ENCODE results near the gene MVP.
A peak's percentile ranks its signal among the peaks of the same experiment; 100 is the strongest.
"Not testable (repeated sequence)": the region's sequence is repeated elsewhere in the genome, so short reads cannot be mapped to it uniquely, and the experiment has no call there.

The MVP gene

DNA sequence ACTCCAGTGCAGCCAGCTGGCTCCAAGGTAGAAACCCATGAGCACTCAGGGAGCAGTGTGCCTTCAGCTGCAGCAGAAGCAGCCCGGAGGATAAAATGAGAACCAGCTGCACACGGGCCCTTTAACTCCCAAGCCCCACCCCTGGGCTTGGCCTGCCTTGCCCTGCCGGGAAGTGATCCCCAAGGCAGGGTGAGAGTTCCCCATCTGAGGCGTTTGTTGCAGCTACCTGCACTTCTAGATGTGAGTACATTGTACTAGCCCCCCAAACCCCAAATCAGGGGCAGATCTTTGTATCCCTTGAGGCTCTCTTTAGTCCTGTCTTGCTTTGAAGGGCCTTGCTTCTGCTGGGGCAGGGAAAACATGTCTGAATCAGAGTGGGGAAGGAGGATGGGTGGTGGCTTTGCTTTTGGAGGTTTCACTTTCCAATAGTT lies at the start of gene MVP:
TSS of gene MVP (plus strand) at position 192 of the 431 bp plus-strand sequence. CDS start 10,088 bp downstream, outside the sequence.
- DNase-seq (ENCODE audit: low read depth), result no peak

DNA sequence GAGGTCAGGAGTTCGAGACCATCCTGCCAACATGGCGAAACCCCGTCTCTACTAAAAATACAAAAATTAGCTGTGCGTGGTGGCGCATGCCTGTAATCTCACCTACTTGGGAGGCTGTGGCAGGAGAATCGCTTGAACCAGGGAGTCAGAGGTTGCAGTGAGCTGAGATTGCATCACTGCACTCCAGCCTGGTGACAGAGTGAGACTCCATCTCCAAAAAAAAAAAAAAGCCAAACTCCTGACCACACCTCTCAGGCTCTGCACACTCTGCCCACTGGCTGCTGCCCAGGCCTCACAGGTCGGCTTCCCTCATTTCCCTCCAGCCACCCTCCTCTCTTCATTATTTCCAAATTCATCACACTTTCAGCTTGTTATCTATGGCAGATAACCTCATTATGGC lies 47.9 kb upstream of the MVP start:
- DNase-seq (ENCODE audit: low read depth), result not testable (repeated sequence)

DNA sequence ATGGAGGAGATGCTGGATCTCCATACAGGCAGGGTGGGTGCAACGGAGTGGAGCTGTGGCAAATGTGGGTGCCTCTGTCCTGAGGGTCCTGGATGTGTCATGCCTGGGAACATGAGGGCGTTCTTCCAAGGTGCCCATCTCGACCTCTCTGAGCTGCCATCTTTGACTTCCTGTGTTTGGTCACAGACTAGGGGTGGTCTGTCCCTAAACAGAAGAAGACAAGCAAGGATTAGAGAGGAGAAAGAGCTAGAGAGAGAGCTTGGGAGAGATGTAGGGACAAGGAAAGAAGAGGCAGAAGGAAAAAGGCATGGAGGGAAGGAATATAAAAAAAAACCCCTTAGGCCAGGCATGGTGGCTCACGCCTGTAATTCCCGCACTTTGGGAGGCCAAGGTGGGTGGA lies 45.5 kb upstream of the MVP start:
- no peak for DNase-seq (ENCODE audit: low read depth)

DNA sequence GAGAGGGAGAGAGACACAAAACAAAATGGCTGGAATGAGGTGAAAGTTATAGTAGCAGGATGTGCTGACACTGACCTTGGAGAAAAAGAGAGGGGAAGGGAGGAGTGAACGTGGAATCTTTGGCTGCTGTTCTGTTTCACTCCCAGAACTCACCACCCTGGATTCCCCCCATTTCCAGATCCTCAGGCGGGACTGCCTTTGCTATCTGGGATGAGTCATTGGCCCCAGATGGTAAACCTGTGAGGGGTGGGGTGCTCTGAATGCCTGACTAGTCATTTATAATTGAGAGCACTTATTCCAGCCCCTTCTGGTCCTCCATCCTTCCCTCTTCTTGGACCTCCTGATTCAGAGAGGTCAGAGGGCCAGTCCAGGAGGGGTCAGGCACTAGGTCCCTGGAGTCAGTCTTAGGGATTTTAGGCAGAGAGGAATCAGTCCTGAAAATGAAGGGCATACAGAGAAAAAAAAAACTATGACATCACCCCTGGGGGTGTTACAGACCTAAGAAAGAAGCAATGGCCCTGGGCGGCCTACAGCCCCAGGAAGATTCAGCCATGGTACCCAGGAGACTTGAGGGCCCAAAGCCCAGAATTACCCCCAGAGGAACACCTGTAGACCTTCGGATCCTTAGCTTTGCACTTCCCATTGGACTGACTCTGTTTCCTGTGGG lies 44.4 kb upstream of the MVP start:
- peak; percentile 52 for DNase-seq (ENCODE audit: low read depth)

DNA sequence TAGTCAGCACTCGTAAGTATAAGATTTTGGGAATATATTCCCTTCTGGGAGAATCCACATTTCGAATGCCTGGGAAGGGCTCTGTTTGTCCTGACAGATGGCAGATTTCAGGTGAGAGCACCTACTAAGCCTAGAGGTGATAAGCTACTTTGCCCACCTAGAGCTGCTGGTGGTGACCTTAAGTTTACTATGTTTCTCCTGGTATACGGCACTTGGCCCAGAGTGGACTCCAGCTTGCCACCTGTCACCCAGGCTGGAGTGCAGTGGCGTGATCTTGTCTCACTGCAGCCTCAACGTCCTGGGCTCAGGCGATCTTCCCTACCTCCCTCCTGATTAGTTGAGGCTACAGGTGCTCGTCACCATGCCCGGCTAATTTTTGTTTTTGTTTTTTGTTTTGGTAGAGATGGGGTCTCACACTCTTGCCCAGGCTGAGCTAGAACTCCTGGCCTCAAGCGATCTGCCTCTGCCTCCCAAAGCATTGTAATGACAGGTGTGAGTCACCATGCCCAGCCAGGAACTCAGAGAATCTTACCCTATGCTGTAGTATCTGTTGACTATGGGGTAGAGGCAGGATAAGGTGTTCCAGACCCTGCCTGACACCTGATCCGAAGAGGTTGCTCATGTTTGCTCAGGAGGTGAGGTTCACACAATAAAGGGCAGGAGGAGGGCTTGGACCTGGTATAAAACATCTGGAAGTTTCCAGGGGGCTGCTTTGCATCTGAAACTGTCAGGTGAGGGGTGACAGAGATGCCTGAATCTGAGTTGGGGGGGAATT lies 42.5 kb upstream of the MVP start, which contains the start of gene ZG16:
TSS of gene ZG16 (plus strand) at position 681 of the 775 bp plus-strand sequence. CDS start 1,011 bp downstream, outside the sequence.
- DNase-seq (ENCODE audit: low read depth), result no peak

DNA sequence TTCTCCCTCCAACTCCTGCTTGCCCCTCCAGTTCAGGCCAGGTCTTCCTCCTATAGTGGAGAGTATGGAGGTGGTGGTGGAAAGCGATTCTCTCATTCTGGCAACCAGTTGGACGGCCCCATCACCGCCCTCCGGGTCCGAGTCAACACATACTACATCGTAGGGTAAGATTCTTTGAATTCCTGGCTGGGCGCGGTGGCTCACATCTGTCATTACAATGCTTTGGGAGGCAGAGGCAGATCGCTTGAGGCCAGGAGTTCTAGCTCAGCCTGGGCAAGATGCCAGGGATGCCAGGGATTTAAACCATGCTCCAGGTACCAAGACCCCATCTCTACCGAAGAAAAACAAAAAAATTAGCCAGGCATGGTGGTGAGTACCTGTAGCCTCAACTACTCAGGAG lies 40.8 kb upstream of the MVP start:
- DNase-seq (ENCODE audit: low read depth), result no peak

DNA sequence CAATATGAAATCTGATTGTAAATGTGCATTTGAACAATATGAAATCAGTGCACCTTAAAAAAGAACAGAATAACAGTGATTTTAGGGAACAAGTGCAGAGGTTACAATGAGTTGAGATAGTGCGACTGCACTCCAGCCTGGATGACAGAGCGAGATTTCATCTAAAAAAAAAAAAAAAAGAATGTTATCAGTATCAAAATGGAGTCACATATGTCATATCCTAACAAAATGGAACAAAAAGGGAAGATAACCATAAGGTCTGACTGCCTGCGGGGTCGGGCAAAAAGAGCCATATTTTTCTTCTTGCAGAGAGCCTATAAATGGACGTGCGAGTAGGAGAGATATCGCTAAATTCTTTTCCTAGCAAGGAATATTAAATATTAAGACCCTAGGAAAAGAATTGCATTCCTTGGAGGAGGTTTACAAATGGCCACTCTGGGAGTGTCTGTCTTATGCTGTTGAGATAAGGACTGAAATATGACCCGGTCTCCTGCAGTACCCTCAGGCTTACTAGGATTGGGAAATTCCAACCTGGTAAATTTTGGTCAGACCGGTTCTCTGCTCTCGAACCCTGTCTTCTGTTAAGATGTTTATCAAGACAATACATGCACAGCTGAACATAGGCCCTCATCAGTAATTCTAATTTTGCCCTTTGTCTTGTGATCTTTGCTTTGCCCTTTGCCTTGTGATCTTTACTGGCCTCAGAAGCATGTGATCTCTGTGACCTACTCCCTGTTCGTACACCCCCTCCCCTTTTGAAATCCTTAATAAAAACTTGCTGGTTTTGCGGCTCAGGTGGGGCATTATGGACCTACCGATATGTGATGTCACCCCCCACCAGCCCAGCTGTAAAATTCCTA lies 36.9 kb upstream of the MVP start:
- not testable (repeated sequence) for DNase-seq (ENCODE audit: low read depth)

DNA sequence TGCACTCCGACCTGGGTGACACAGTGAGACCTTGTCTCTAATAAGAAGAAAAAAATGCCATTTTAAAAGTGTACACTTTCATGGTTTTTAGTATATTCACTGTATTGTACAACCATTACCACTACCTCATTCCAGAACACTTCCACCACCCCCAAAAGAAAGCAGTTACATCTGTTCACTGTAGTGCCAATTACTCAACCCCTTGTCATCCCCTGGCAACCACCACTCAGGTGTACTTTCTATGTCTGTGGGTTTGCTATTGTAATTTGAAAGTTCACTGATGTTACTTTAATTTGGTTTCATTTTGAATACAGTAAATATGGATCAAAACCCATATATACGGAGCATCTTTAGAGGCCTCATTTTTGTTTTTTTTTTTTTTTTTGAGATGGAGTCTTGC lies 36.1 kb upstream of the MVP start:
- DNase-seq (ENCODE audit: low read depth), result no peak

DNA sequence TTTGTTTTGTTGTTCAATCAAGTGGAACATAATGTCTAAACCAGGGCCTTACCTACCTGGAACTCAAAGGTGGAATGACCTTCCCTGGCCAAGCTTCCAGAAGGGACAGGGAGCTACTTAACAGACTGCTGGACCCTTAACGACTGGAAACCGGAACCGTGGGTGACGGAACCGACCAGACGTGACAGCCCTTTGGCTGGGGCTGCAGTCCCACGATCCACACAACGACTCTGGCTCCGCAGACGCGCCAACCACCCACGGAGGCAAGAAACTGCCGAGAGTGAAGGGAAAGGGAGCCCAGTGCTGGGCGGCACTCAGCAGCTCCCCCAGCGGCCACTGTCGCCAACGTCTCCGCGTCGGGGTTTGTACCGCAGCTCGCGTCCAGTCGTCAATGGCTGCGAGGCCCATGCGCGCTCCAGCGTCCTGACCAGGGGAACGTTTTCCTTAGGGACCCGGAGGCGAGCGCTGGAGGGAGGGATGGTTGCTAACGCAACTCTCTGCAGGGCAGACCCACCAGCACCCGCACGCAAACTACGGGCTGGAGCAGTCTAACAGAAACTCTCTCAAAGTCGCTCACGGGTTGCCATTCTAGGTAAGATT lies 35.3 kb upstream of the MVP start:
- DNase-seq (ENCODE audit: low read depth), result no peak

DNA sequence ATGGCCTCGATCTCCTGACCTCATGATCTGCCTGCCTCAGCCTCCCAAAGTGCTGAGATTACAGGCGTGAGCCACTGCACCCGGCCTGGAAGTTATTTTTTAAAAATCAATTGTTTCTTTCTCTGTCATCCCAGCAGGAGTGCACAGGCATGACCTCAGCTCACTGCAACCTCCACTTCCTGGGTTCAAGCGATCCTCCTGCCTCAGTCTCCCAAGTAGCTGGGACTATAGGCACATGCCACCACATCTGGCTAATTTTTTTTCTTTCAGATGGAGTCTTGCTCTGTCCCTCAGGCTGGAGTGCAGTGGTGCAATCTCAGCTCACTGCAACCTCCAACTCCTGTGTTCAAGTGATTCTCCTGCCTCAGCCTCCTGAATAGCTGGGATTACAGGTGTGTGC lies 33.1 kb upstream of the MVP start:
- DNase-seq (ENCODE audit: low read depth), result not testable (repeated sequence)

DNA sequence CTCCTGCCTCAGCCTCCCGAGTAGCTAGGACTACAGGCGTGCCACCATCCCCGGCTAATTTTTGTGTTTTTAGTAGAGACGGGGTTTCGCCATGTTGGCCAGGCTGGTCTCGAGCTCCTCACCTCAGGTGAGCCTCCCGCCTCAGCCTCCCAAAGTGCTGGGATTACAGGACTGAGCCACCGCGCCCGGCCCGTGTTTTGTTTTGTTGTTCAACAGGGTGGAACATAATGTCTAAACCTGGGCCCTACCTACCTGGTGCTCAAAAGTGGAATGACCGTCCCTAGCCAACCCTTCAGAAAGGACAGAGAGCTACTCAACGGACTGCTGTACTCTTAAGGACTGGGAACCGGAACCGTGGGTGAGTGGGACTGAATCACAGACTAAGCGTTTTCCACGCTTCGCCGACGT lies 30.5 kb upstream of the MVP start:
- DNase-seq (ENCODE audit: low read depth), result no peak

DNA sequence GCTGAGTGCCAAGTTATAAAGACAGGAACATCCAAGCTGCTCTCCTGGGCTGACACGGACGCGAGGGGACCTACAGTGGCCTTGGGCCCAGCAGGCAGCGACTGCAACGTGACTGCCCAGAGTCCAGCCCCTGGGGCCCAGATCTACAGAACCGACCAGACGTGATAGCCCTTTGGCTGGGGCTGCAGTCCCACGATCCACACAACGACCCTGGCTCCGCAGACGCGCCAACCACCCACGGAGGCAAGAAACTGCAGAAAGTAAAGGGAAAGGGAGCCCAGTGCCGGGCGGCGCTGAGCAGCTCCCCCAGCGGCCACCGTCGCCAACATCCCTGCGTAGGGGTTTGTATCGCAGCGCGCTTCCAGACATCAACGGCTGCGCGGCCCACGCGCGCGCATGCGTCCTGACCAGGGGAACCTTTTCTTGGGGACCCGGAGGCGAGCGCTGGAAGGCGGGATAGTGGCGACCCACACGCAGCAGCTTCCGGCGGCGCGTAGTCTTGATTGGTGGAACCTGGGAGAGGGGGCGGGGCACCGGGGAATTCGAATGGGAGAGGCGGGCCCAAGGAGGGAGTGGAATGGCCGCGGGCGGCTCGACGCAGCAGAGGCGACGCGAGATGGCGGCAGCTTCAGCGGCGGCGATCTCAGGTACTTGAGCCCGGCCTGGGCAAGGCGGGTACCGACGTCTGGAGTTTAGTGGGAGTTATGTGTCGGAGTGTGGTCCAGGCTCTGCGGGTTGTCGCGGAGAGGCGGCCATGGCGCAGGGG lies 29.9 kb upstream of the MVP start, which contains the start of gene KIF22:
TSS of gene KIF22 (plus strand) at position 569 of the 766 bp plus-strand sequence. CDS start at position 578, 9 bp downstream.
- peak; percentile 96 for DNase-seq (ENCODE audit: low read depth)

DNA sequence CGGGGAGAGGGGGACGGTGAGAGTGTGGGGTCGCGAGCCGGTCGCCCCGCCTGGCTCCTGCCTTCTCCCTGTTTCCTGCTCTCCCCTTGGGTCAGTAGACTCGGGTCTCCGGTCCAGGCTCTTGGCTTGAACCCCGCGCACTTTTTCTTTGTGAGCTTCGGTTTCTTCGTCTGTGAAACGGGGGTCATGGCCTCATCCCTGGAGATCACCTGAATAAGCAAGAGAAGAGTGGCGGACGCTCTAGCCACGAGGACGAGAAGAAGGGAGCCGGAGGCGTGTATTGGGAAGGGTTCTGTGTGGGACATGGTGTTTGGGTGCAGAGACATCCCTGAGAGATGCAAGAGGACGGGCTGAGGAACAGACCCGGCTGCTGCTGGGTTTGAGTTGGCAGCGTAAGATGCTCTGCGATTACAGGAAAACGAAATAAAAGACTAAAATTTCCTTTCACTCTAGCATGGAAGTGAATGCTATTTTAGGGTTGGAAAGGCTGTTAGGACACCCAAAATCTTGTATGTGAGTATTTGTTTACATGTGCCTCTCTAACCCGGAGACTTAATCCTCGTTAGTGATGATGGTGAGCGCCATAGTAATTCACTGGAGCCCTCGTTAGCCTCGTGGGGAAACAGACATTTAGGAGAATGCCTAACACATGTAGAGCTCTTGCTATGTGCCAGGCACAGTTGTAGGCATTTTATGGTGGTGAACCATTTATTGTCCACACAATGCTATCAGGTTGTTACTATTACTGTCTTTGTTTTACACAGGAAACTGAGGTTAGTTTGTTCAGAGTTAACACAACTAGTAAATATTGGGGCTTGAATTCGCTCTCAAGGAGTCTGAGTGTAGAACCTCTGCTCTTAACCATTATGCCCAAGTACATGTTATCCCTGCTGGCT lies 29.1 kb upstream of the MVP start:
- no peak for DNase-seq (ENCODE audit: low read depth)

DNA sequence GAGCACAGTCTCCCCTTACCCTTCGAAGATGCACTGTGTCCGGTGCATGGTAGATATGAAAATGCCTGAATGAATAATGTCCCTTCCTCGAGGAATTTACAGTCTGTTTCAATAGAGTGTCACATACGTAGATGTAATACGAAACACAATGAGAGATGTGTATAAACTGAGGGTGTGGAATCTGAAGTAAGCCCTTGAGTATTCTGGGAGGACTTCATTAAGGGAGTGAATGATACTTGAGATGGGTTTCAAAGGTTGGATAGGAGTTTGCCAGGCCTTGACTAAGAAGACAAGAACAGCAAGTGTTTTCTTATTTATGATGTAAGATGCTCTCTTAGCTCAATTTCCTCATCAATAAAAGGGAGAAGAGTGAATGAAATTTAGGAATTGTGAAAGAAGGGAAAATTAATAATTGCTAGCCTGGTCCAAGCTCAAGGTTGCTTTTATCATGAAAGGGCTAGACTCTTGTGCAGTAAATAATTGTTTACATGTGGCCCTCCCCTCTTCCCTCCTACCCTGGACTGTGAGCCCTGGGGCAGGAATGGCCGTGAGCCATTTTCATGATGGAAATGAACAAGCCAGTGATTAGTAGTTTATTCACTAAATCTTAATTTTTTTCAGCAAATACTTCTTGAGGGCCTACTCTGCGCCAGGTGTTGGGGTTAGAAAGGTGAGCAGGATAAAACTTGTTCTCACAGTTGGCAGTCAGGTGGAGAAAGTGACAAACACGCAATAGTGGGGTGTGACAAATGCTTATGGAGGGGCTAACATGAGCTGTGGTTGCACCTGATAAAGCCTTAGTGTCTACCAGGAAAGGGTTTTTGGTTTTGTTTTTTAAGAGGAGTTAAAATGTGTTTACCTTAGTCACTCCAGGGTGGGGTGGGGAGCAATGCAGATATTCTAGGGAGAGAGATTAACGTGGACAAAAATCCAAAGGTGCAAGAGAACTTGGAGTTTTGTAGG lies 28.1 kb upstream of the MVP start:
- no peak for DNase-seq (ENCODE audit: low read depth)

DNA sequence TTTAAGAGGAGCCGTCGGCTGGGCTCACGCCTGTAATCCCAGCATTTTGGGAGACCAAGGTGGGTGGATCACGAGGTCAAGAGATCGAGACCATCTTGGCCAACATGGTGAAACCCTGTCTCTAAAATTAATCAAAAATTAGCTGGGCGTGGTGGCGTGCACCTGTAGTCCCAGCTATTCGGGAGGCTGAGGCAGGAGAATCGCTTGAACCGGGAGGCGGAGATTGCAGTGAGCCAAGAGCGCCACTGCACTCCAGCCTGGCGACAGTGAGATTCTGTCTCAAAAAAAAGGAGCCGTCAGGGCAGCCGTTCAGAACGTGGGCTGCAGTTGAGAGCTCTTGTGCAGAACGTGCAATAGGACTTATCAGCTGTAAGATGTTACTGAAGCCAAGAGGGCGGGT lies 27.1 kb upstream of the MVP start:
- DNase-seq (ENCODE audit: low read depth), result not testable (repeated sequence)

DNA sequence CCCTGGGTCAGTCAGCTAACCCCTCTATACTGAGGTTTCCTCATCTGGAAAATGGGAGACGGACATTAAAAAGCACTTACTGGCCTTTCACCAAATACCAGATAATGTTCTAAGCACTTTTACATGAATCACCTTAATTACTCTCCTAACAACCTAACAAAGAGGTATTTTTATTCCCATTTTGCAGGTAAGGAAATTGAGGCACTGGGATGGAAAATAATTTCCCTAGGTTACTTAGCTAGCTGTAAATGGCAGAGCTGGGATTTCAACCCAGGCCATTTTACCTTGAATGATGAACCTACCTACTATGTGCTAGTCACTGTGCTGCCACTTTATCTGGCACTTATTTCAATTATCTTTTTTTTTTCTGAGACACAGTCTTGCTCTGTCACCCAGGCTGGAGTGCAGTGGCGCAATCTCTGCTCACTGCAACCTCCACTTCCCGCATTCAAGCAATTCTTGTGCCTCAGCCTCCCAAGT lies 26.0 kb upstream of the MVP start:
- DNase-seq (ENCODE audit: low read depth), result no peak

DNA sequence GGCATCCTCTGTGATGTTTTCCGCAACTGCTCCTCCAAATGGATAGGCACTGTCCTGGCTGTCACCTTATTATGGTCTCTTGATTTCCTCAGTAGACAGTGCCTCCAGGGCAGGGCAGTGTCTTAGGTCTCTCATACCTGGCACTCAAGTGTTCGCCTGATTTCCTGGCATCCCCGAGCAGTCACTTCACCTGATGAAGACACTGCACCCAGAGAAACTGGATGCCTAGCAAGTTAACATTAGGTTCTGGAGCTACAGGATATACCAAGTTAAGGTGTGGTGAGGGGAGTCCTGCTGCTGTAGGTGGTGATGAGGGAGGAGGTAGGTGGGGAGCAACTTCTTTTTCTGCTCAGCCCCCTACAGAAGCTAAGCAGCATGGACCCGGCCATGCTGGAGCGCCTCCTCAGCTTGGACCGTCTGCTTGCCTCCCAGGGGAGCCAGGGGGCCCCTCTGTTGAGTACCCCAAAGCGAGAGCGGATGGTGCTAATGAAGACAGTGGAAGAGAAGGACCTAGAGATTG lies 17.8 kb upstream of the MVP start:
- no peak for DNase-seq (ENCODE audit: low read depth)

DNA sequence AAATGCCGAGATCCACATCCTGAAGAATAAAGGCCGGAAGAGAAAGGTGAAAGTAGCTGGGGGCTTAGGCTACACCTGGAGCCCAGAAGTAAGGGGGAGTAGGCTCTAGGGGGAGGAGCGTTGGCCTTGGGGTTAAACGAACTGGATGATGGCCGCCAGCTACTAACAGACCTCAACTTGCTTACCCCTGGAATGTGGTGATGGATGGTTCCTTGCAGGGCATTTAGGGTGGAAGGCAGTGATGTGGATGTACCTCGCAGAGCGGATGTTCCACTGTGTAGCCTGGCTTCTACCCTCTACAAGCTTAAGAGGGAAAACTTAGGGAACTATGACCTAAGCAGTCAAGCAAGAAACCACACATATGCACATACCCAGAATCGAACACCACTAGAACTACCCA lies 16.2 kb upstream of the MVP start:
- DNase-seq (ENCODE audit: low read depth), result no peak
